NCI-H1048 (cell line): ENCODE measurements around the gene GINM1.

Experiments used
- DNase-seq: peaks from one replicate; lab custom pipeline; 2025; lab: John Stamatoyannopoulos, UW

Gene GINM1, protein sequence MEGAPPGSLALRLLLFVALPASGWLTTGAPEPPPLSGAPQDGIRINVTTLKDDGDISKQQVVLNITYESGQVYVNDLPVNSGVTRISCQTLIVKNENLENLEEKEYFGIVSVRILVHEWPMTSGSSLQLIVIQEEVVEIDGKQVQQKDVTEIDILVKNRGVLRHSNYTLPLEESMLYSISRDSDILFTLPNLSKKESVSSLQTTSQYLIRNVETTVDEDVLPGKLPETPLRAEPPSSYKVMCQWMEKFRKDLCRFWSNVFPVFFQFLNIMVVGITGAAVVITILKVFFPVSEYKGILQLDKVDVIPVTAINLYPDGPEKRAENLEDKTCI

DNA sequence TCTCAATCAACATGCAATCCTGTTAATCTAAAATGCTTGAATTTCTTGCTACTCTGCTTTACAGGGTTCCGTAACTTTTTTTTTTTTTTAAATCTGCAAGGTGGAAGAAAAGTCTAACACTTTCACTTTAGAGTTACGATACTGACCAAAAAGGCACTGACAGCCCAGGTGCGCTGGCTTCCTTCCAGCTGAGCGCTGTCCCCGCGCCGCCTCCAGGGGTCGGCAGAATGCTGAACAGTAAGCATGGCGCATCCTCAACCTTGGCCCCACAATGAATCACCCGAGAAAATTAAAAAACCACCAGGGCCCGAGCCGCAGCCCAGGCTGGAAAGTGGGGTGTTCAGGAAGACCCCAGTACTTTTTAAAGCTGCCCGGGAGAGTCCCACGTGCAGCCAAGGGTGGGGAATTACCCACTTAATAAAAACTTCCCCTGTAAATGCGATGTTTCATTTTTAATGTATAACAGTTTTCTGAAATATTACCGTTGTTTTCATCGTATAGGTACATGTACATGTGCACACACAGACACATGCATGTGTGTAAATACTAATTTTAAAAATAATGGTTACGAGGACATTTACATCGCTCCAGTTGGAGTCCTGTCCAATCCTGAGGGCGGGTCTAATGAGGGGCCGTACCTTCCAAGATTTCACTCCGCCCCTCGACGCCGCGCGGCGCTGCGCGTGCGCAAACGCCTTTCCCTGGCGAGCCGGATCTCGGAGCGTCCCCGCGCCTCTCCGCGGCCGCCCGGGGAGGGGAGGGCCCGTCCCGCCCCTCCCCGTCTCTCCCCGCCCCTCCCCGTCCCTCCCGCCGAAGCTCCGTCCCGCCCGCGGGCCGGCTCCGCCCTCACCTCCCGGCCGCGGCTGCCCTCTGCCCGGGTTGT is at the start of gene GINM1:
Gene GINM1, plus strand, starts transcription at position 849 of the 883 bp plus-strand sequence. CDS start 40 bp downstream, outside the sequence.
- DNase-seq = peak; percentile 89

DNA sequence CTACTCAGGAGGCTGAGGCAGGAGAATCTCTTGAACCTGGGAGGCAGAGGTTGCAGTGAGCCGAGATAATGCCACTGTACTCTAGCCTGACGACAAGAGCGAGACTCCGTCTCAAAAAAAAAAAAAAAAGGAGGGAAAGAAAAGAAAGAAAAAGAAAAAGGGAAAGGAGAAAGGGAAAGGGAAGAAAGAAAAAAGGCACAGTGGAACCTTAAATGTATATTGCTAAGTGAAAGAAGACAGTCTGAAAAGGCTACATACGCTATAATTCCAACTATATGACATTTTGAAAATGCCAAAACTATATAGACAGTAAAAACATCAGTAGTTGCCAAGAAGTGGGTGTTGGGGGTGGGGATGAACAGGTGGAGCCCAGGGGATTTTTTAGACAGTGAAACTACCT is 36.5 kb upstream of the GINM1 start:
- DNase-seq = no peak

DNA sequence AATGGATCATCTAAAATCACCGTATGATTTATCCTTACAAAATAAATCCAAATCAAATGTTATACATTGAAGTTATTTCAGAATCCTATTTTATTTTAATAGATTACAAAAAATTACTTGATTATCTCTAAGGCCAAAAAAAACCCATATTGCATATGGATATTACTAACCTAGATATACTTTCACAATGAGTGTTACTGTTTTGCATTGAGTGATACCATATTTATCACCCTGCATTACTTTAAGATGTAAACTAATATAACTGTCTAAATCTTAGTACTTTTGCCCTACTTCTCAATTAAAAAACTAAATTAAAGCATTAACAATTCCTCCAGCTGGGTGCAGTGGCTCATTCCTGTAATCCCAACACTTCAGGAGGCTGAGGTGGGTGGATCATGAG is 31.4 kb upstream of the GINM1 start:
- no peak for DNase-seq

DNA sequence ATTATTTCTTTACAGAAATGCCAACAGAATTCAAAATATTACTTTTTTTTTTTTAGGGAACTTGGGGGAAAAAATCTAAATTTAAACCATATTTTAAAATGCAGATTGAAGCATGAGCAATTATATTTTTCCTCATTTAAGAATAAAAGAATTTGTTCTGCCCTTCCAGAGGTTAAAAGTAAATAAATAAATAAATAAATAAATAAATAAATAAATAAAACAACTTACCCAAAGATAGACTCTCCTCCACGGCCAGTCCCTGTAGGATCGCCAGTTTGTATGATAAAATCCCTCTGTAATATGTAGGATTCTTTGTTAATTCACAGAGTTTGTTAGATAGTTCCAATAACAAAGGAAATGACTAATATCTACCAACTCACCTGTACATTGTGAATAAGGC is 25.0 kb upstream of the GINM1 start:
- DNase-seq = no peak

DNA sequence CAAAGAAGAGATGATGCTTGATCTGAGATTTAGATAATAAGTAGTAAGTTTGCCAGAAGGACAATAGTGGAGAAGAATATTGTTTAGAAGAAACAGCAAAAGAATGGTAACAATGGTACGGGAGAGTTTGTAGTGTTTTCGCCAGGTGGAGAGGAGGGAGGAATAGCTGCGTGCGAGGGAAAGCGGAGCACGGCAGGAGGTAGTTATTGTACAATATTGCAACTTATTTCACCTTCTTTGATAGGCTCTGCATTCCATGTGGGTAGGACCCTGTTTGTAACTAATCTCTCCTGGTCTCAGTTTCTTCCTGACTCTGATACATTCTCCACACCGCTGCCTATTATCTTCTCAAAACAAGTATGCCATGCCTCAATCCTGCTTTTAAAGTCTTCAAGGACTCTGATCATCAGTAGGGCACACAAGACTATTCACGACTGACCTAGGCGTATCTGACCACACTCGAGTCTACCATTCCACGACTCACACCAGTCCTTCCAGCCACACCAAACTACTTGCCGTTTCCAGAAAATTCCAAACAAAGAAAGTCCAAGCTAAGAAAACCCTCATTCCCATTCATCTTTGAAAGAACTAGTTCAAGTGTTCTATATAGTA is 21.4 kb upstream of the GINM1 start:
- DNase-seq = no peak

DNA sequence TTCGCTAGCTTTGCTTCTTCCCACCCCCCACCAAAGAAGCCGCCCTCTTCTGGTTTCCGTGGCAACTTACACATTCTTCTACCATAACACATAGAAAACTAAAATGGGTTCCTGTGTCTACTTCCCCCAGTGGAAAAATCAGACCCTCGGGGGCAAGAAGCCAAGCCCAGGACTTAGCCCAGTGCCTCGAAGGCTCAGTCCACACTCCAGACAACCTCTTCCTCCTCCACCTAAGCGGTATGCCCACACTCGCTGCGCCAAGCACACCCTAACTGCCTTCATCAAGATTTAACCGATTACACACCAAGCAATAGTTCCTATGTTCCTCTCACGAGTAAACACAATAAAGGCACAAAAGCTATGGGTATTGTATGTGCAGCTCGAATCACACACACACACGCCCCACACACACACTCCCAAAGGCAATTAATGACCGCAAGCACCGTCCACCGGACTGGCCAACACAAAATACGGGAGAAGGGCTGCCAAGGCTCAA is 20.9 kb upstream of the GINM1 start:
- no peak for DNase-seq

DNA sequence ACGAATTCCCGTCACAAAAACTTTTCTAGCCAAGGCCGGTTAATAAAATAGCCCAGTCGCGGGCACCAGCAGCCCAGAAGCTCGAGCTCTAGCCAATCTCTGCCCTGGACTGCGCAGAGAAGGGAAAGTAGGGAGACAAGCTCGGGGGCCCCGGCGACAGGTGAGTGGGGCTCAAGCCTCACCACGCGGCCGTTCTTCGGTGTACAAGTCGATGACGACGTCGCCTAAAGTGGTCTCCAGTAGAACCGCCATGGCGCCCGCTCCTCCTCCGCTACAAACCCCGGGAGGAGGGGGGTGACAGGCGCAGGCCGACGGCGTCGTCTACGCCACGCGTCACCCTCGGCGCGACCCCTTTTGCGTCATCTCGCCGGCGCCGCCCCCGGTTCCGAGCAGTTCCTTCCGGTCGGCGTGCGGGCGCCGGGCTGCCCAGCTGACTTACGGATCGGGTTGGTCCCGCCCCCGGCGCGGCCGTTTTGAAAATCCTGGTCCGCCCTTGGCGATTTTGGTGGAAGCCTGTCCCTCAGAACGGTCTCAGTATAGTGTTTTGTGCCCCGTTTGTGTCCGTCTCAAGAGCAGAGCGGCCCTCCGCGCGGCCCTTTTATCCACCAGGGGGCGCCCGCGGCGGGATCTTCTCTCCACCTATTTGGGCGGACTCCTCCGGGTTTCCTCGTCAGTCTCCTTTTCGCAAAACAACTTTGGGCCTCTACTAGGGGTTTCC is 20.3 kb upstream of the GINM1 start, which contains the start of gene PPIL4:
Gene PPIL4, minus strand, starts transcription at position 290 of the 718 bp plus-strand sequence. Its CDS starts 38 bp downstream, at position 252.
- peak; percentile 96 for DNase-seq

DNA sequence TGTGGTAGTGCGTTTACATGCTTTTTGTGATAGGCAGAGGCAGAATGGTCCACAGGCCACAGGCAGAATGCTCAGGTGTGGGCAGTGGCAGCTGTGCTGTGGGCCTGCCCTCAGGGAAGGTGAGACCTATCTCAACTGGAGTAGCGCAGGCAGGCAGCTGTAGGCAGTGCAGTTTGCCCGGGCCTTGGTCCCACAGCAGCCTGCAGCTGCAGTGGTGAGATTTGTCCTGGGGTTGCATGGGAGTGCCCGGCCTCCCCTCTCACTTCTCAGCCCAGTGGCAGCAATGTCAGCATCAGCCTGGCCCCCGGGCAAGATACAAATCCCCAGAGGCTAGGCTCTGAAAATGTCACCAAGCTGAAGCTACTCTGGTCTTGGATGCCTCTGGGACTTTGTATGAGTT is 14.3 kb upstream of the GINM1 start:
- no peak for DNase-seq

DNA sequence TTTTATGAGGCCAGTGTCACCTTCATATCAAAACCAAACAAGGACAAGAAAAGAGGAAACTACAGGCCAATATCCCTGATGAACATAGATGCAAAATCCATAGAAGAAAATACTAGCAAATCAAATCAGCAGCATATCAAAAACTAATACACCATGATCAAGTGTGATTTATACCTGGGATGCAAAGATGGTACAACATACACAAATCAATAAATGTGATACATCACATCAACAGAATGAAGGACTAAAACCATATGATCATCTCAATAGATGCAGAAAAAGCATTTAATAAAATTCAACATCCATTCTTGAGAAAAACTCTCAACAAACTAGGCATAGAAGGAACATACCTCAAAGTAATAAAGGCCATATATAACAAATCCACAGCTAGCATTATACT is 8.1 kb upstream of the GINM1 start:
- DNase-seq = no peak

DNA sequence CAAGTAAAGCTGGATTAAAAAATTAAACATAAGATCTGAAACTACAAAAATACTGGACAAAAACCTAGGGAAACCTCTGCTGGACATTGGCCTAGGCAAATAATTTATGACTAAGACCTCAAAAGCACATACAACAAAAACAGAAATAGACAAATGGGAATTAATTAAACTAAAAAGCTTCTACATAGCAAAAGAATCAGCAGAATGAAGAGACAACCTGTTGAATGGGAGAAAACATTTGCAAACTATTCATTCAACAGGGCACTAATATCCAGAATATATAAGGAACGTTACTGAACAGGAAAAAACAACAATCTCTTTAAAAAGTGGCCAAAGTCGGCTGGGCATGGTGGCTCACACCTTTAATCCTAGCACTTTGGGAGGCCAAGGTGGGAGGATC is 6.8 kb upstream of the GINM1 start:
- DNase-seq = no peak

DNA sequence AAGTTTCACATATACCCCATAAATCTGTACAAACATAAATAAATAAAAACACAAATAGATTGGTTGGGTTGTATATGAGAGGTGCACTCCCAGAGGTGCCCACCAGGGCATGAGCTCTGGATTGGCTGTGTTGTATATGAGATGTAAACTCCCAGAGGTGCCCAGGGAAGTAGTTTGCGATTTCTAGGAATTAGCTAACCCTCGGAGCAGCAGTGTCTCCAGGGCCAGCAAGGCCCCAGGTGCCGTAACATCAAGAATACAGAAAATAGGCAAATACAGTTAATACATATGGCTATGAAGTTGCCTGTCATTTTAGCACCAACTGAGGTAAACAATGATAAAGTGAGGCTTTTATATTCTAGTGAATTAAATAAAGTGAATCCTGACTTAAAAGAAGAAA is 5.4 kb upstream of the GINM1 start:
- DNase-seq = no peak

DNA sequence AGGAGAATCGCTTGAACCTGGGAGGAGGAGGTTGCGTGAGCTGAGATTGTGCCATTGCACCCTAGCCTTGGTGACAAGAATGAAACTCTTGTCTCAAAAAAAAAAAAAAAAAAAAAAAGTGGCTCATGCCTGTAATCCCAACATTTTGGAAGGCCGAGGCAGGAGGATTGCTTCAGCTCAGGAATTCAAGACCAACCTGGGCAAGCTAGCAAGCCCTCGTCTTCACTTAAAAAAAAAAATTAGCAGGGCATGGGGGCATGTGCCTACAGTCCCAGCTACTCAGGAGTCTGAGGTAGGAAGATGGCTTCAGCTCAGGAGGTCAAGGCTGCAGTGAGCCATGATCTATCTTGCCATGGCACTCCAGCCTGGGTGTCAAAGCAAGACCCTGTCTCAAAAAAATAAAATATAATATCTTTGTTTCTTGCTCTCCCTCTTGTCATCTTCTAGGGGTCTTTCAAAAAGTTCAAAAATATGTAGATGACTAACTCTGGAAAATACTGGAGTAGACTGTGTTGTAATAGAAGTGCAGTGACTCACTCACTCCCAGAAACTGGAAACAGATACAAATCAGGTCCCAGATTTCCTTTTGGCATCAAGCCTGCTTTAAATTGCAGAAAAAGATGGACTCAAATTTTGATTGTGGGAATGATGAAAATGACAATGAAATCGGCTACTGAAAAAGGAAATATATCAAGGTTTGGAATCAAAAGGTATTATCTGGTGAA is 2.8 kb upstream of the GINM1 start:
- no peak for DNase-seq

DNA sequence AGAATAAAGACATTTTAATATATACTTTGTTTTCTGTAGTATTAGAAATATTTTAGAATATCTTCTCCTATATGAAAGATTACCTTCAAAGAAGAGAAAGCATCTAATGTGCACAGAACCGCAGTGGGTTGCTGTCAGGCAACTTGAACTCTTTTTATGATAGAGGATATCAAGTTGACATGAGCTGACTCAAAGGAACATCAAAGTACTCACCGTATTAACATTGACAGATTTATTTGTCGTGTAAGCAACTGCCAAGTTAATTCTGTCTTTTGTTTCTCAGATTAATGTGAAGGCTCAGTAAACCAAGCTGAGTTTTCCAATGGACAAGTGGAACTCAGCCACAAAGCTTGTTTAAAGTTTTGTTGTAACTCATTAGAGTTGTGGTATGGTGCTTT is 2.2 kb upstream of the GINM1 start:
- DNase-seq = no peak

DNA sequence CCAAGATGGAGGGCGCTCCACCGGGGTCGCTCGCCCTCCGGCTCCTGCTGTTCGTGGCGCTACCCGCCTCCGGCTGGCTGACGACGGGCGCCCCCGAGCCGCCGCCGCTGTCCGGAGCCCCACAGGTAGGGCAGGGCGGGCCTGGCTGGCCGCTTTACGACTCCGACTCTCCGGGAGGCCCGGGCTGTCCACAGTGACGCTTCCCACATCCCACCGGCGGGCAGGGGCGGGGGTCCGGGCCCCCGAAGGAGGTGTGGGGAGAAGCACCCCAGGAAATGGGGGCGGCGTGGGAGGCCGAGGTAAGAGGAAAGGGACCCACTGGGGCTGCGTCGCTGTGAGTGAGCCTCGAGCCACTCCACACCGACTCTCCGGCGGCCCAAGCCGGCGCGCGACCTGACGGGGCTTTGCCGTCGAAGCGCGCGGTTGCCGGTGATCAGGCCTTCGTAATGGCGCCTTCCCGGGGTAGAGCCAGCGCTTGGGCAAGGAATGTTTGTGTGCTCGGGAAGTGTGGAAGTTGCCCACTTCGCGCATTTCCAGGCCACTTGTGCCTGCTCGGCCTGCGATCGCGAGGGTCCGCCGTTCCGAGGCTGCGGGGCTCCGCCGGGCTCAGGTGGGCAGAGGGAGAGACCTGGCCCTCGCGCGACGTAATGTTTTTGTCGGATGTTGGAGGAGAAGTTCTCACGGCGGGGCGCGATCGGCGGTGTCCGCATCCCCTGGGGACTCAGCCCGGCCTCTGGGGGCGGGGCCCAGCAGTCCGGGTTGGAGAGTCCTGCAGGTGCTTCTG is 427 bp downstream of the GINM1 start:
- DNase-seq = no peak

DNA sequence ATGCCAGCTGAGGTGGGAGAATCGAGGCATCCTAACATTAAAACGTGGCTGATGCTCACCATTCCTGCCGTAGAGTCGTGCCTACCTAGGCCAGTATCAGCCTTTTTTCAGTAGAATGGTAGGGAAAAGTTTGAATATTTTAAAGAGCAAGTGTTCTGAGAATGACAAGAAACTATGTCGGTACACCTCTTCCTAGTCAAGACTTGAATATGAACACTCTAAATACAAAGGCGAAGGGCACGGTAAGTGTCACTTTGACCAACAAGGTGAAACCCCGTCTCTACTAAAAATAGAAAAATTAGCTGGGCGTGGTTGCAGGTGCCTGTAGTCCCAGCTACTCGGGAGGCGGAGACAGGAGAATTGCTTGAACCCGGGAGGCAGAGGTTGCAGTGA is 1.0 kb downstream of the GINM1 start:
- no peak for DNase-seq

DNA sequence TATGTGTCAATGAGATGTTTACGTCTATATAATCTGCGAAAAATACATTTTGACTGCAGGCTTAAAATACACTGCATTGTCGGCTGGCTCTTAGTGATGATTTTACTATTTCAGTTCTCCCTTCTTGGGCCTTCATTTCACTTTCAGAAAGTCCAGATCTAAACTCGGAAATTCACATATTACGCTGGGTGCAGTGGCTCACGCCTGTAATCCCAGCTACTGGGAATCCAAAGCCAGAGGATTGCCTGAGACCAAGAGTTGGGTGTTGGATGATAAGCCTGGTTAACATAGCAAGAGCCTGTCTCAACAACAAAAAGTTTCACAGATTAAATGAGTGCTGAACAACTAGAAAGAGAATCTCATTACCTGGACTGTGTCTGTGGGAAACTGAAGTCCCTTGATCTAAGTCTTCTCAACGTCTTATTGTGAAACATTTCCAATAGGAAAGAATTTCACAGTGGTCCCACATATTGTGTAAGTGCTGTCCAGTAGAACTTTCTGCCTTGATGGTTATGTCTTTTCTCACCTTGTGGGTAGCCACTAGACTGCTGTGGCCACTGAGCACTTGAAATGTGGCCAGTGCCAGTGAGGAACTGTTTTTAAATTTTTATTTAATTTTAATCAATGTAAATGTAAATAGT is 1.9 kb downstream of the GINM1 start:
- DNase-seq = no peak

DNA sequence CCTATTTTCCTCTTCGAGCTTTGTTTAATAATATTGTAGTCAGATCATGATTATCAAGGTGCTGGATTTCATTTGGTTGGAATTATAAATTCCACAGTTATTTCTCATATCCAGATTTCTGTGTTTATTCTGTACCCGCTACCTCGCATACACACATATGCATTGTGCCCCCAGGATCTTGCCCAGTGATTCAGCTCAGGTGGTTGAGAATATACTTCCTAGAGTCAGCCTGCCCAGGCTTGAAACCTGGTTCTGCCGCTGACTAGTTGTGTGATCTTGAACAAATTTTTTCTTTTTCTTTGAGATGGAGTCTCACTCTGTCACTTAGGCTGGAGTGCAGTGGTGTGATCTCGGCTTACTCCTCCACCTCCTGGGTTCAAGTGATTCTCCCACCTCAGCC is 14.7 kb downstream of the GINM1 start:
- DNase-seq = no peak

DNA sequence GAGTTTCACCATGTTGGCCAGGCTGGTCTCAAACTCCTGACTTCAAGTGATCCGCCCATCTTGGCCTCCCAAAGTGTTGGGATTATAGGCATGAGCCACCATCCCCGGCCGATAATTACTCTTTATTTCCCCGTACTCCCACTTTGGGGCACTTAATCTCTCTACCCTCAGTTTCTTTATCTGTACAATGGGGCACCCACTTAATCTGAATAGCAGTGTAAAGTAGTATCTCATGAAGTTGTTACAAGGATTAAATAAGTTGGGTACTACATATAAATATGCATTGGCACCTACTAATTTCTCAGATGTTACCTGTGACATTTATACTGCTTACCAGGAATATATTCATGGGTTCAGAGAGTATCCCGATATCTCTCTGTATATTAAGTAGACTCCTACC is 15.2 kb downstream of the GINM1 start:
- DNase-seq = no peak

DNA sequence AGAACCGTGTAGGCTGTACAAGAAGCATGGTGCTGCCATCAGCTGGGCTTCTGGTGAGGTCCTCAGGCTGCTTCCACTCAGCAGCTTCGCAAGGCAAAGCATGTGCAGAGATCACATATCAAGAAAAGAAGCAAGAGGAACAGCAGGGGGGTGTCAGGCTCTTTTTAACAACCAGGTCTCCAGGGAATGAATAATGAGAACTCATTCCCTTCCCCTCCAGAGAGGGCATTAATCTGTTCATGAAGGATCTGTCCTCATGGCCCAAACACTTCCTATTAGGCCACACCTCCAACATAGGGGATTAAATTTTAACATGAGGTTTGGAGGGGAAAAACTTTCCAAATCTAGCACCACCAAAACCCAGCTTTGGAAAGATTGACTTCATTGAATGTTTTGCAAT is 20.0 kb downstream of the GINM1 start:
- DNase-seq = no peak

DNA sequence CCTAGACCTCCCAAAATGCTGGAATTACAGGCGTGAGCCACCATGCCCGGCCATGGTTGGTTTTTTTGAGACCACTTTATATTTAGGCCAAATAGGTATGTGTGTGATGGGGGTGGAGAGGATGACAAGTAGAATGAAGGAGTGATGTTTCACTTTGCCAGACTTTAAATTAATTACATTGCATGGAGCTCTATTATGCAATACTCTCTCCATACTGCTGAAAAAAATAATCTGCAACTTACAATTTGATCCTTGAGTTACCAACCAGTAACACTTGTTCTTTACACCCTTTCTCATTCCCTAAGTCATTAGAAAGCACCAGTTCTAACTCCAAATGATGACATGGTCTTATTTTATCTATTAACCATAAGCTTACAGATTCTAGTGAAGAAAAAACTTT is 26.8 kb downstream of the GINM1 start:
- no peak for DNase-seq
